HEK293T (cell line): ENCODE data around the gene DVL2.
A peak's percentile ranks its signal among the peaks of the same experiment; 100 is the strongest.

Experiments
- CTCF ChIA-PET: fragments of 350-600 bp; formaldehyde crosslinking; extraction: SDS; loops from one replicate; lab custom pipeline; 2021; ENCODE audit warnings: antibody characterized with exemption, inconsistent platforms; lab: Yijun Ruan, JAX
- POLR2A ChIA-PET: fragments of 350-600 bp; formaldehyde crosslinking; extraction: SDS; loops from one replicate; lab custom pipeline; 2020; ENCODE audit warnings: antibody characterized with exemption, inconsistent platforms; lab: Yijun Ruan, JAX
- DNase-seq: peaks from one replicate; pipeline ENCODE4 v3.0.0; 2012; ENCODE audit warnings: mixed read lengths; ENCODE audit errors: extremely low spot score
- ARNT ChIP-seq: fragments of 450-650 bp; IDR thresholded peaks from 2 replicates; pipeline ENCODE4 v1.6.1; 2017; ENCODE audit warnings: mild to moderate bottlenecking
- BHLHE40 ChIP-seq: fragments of 450-650 bp; IDR thresholded peaks from 2 replicates; pipeline ENCODE4 v1.6.1; 2016; ENCODE audit warnings: mild to moderate bottlenecking, moderate library complexity, borderline replicate concordance
- CTBP1 ChIP-seq: fragments of 450-650 bp; IDR thresholded peaks from 2 replicates; pipeline ENCODE4 v1.6.1; 2016; ENCODE audit warnings: borderline replicate concordance
- ELF4 ChIP-seq: fragments of 450-650 bp; IDR thresholded peaks from 2 replicates; pipeline ENCODE4 v1.6.1; 2017; ENCODE audit warnings: antibody characterized with exemption
- FOXA1 ChIP-seq: fragments of 450-650 bp; IDR thresholded peaks from 2 replicates; pipeline ENCODE4 v1.6.1; 2016; ENCODE audit warnings: mild to moderate bottlenecking
- FOXK2 ChIP-seq: fragments of 450-650 bp; IDR thresholded peaks from 2 replicates; pipeline ENCODE4 v1.6.1; 2016; ENCODE audit warnings: mild to moderate bottlenecking
- FOXM1 ChIP-seq: fragments of 450-650 bp; IDR thresholded peaks from 2 replicates; pipeline ENCODE4 v1.6.1; 2017; ENCODE audit warnings: mild to moderate bottlenecking, borderline replicate concordance
- HDGF ChIP-seq: fragments of 450-650 bp; IDR thresholded peaks from 2 replicates; pipeline ENCODE4 v1.6.1; 2017; ENCODE audit warnings: antibody characterized with exemption, borderline replicate concordance
- L3MBTL2 ChIP-seq: fragments of 450-650 bp; conservative IDR thresholded peaks from 2 replicates; pipeline ENCODE4 v1.6.1; 2016; ENCODE audit warnings: mild to moderate bottlenecking
- LEF1 ChIP-seq: fragments of 450-650 bp; IDR thresholded peaks from 2 replicates; pipeline ENCODE4 v1.6.1; 2017; ENCODE audit warnings: mild to moderate bottlenecking, borderline replicate concordance
- NFRKB ChIP-seq: fragments of 450-650 bp; IDR thresholded peaks from 2 replicates; pipeline ENCODE4 v1.6.1; 2016; ENCODE audit warnings: mild to moderate bottlenecking, moderate library complexity
- PKNOX1 ChIP-seq: fragments of 450-650 bp; IDR thresholded peaks from 2 replicates; pipeline ENCODE4 v1.6.1; 2016
- SP1 ChIP-seq: fragments of 450-650 bp; IDR thresholded peaks from 2 replicates; pipeline ENCODE4 v1.6.1; 2017
- SUZ12 ChIP-seq: fragments of 450-650 bp; IDR thresholded peaks from 2 replicates; pipeline ENCODE4 v1.6.1; 2016; ENCODE audit warnings: mild to moderate bottlenecking
- TARDBP ChIP-seq: fragments of 450-650 bp; IDR thresholded peaks from 2 replicates; pipeline ENCODE4 v1.6.1; 2016
- ZNF384 ChIP-seq: fragments of 450-650 bp; IDR thresholded peaks from 2 replicates; pipeline ENCODE4 v1.6.1; 2016

Gene DVL2

DNA sequence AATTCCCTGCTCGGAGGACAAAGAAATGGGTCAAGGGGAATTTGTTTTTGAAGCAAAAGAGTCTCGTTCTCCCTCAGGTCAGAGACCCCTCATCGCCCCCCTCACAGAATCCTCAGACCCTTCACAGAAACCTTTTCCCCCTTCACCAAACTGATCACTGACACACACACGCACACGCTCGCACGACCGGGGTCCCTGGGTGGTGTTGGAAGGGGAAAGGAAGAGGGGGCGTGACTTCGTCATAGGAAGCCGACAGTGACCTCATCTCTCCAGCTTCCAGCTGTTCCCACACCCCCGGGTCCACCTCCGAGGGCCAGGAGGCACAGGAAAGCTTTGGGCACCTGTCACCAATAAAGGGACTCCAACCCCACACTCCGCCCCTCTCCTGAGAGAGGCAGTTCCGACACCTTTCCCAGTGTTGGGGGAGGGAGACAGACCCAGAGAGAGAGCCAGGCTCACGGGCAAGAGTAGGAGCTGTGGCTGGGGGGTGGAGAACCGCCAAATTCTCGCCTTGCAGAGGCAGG, 56.3 kb downstream of the DVL2 start:
- TF ChIP-seq HDGF = no peak
- TF ChIP-seq SP1 = no peak
- no peak for TF ChIP-seq NFRKB
- TF ChIP-seq FOXM1 = no peak
- no peak for TF ChIP-seq LEF1
- TF ChIP-seq CTBP1 = no peak
- TF ChIP-seq BHLHE40 = no peak
- no peak for TF ChIP-seq SUZ12
- no peak for TF ChIP-seq FOXA1
- TF ChIP-seq PKNOX1 = no peak
- no peak for TF ChIP-seq ZNF384
- CTCF ChIA-PET = interaction anchor here (0.6 to 3.6 kb wide), 17 partner anchors 8 to 511 kb away, joined by 3 to 25 read pairs (median 4); partner anchors contain the start of genes NEURL4 and SLC2A4
- no peak for DNase-seq
- POLR2A ChIA-PET = interaction anchor here (0.6 to 2.5 kb wide), 13 partner anchors 10 to 143 kb away, joined by 3 to 26 read pairs (median 4); partner anchors contain the start of genes ACADVL, DLG4 and SLC16A13

GRCh38 chr17:7177191-7177953, 56.9 kb downstream of the DVL2 start:
- CTCF ChIA-PET = interaction anchor here (0.8 to 3.6 kb wide), 16 partner anchors 9 to 267 kb away, joined by 3 to 25 read pairs (median 4); partner anchors contain the start of genes NEURL4 and SLC2A4
- DNase-seq = peak; percentile 89
- TF ChIP-seq SP1 (no peak), ARNT (no peak), LEF1 (no peak), CTBP1 (no peak), TARDBP (no peak), FOXM1 (no peak), PKNOX1 (no peak), FOXA1 (no peak), BHLHE40 (no peak), L3MBTL2 (no peak), ZNF384 (no peak), HDGF (no peak), NFRKB (no peak), SUZ12 (no peak), FOXK2 (no peak)
- POLR2A ChIA-PET = interaction anchor here (0.6 to 2.5 kb wide), 12 partner anchors 9 to 142 kb away, joined by 3 to 26 read pairs (median 4); partner anchors contain the start of genes ACADVL, DLG4 and SLC16A13

DNA sequence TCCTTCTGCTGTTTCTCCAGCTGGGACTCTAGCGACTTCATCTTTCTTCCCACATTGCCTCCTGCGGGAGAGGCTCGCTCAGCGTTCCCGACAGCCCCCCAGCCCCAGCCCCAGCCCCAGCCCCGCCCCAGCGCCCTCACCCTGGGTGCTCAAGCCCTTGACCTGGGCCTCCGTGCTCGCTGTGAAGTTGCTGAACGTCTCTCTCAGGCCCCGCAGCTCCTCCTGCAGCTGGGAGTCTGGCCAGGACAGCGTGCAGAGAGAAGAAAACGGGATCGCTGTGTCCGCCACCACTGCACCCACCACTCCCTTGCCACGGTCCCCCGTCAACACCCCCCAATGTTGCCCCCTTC, 57.5 kb downstream of the DVL2 start:
- TF ChIP-seq ELF4 (no peak), SP1 (no peak), SUZ12 (no peak), HDGF (no peak), TARDBP (no peak), ZNF384 (no peak), BHLHE40 (no peak), NFRKB (no peak), FOXK2 (no peak), PKNOX1 (no peak)
- no peak for DNase-seq
- ChIA-PET POLR2A (interaction anchor here (0.8 to 2.1 kb wide), 10 partner anchors 9 to 131 kb away, joined by 3 to 26 read pairs (median 4); partner anchors contain the start of genes ACADVL and DLG4), CTCF (interaction anchor here (1.0 to 3.6 kb wide), 12 partner anchors 9 to 266 kb away, joined by 3 to 25 read pairs (median 4); partner anchors contain the start of gene SLC2A4)

- no peak for TF ChIP-seq TARDBP
- no peak for TF ChIP-seq ARNT
- no peak for TF ChIP-seq FOXK2
- TF ChIP-seq LEF1 = no peak
- TF ChIP-seq ZNF384 = no peak
- no peak for TF ChIP-seq SUZ12
- no peak for TF ChIP-seq FOXM1
- no peak for TF ChIP-seq ELF4
- TF ChIP-seq L3MBTL2 = no peak
- ChIA-PET CTCF (interaction anchor here (1.1 to 3.6 kb wide), 5 partner anchors 10 to 130 kb away, joined by 3 to 25 read pairs (median 4); partner anchors contain the start of gene SLC2A4), POLR2A (interaction anchor here (0.8 to 1.5 kb wide), 3 partner anchors 15 to 44 kb away, joined by 3 to 4 read pairs (median 4); partner anchors contain the start of genes ACADVL and DLG4)
- no peak for DNase-seq
These were observed 58.0 kb downstream of the DVL2 start for GRCh38 chr17:7176107-7176840.
